Activated gamma-delta T cell treated with Interleukin-2 at 50 U/mL for 16 hours (primary cell): ENCODE measurements around the gene DCTN1.

Experiments
- DNase-seq: peaks from one replicate; pipeline ENCODE4 v3.0.0-alpha.2; 2020

Gene DCTN1

DNA sequence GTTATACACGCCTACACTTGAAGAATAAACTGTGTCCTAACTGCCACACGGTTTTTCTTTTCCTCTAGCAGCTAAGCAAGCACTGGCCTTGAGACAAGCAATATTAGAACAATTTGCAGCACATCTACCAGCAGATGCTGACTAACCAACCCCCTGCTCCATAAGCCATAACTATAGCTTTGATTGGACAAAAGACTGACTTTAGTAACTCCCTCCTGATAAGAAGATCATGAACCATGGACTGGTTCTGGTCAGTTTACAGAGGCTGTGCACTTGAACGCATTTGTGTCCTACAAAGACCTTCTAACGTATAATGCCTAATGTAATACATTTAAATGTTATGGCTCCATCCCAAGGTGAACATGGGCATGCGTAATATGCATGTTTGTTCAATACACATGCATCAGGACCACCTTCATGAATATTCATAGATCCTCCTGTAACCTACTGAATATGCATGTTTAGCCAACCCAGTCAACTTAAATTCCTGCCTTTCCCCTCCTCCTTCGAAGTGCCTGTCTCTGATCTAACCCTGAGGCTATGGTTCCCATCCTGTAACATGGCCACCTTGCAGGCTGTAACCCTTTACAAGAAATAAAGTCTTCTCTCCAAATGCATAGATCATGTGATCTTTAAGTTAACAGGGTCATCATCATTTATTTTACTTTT, 63.4 kb downstream of the DCTN1 start:
- no peak for DNase-seq

DNA sequence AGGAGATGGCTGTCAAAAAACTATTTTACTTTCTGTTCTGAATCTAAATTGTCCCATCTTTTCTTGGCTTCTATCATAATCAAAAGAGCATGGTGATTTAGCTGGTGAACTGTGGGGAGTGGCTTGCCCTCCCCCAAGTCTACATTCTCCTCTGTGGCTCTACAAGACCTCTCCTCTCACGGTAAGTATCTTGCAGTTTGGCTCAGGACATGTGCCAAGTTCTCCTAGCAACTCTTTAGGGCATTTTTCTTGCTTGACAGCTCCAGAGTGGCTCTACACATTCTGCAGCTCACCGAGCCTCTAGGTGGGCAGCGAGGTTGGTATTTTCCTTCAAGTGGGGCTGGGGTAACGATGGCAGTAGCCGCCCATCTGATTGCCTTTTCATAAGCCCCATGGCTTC, 66.0 kb downstream of the DCTN1 start:
- no peak for DNase-seq

DNA sequence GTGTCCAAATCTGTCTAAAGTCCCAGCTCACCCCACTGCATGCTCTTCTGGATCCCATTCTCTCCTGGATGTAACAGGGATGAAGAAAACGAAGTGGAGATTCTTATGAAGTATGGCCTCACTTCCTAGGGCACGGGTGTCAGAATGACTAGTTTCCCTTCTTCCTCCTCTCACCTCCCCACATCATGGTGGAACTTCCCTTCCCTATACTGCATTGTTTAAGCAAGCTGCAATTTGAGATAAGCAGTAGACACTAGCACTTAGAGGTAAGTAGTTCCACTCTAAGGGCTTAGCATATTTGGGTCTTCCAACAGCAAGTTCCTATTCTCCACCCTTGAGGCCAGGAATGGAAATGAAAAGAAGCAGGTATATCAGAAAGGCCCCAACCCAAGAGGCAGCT, 66.6 kb downstream of the DCTN1 start:
- no peak for DNase-seq

DNA sequence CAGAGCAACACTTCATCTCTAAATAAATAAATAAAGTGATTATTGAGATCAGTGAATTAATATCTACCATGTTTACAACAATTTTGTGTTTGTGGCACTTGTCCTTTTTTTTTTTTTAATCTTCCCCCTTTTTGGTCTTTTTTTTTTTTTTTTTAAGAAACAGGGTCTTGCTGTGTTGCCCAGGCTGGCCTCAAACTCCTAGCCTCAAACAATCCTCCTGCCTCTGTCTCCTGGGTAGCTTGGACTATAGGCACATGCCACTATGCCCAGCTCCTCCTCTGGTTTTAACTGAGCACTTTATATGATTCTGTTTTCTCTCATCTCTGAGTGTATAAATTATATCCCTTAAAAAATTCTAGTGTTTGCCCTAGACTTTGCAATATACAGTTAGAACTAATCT, 67.2 kb downstream of the DCTN1 start:
- no peak for DNase-seq
